ENCODE results near the gene FAM83G.

FAM83G gene

DNA sequence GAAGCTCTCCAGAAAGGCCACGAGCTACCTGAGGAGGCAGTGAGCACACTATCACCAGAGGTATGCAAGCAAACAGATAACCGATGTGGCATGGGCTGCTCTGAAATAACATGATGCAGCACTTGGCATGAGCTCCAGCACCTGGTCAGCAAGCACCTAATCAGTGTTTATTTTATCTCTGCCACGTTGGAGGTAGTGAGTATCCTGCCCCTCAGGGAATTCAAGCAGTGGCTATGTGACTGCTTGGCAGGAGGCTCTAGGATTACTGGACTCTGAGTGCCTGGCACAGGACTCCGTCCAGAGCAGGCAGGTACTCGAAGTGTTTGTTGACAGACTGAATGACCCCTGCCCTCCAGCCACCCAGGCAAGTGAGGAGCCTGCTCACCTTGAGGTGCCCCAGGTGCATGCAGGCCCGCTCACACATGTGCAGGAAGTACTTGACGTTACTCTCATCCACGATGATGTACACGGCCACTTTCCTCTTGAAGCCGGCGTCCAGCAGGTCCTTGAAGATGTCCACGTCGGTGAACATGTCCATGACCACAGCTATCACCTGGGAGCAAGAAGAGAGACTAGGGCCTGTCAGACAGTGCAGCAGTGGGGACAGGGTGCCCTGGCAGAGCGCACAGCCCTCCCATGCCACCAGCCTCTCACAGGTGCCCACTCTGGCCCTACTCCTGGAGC is 16.6 kb downstream of the FAM83G start:
- DNase-seq = no peak

DNA sequence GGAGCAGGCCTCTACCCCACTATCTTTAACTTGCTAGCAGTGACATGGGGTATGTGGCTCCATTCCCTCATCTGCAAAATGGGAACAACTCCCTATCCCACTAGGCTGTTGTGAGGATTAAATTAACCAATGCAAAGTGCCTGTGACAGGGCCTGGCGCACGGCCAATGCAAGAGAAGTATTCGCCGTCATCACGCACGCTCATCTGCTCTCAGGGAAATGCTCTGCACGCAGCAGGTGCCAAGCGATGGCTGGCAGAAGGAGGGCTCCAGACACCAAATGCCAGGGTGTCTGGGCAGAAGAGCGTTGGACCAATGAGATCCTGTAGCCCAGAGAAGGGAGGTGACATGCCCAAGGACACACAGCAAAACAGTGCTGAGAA is 17.3 kb downstream of the FAM83G start:
- no peak for DNase-seq

DNA sequence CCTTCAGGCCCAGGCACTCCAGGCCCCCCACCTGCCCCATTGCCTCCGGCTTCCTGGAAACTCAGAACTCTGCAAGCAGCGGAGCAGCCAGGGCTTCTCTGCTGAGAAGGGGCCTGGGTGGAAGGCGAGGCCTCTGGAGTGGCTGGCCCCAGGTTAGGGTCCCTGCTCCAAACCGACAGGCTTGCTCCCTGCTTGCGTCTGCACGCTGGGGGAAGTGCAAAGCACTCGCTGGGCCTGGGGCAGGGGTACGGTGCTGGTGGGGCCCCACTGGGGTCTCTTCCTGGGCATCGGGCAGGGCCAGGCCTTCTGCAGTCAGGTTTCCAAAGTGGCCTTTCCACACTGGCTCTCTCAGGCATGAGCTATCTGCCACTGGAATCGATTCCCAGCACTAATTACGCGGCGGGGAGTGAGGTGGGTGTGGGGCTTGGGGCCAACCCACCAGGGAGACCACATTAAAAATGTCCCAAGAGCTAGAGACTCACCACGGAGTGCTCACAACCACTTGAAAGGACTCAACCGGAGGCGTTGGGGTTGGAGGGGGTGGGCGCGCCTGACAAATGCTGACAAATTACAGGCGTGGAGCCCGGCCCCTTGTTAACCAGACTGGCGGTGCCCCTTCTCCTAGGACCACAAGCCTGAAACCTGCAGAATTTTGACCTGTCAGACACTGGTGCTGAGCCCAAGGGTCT is 17.9 kb downstream of the FAM83G start:
- DNase-seq = no peak

DNA sequence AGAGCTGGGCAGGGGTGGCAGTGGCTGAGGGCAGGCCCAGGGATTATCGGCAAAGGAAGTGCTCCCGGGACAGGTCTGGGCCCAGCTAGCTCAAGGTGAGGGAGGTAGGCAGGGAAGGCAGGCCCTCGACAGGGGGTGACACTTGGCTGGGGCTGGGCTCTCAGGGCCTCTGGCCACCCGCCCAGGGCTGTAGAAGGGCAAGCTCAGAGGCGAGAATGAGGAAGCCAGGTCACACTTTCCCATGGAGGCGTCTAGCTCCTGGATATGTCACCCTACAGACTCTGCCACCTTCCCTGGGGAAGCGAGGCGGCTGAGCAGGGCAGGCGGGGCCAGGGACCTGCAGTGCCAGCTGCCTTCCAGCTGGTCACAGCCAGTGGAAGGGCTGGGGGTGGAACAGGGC is 19.1 kb downstream of the FAM83G start:
- no peak for DNase-seq

DNA sequence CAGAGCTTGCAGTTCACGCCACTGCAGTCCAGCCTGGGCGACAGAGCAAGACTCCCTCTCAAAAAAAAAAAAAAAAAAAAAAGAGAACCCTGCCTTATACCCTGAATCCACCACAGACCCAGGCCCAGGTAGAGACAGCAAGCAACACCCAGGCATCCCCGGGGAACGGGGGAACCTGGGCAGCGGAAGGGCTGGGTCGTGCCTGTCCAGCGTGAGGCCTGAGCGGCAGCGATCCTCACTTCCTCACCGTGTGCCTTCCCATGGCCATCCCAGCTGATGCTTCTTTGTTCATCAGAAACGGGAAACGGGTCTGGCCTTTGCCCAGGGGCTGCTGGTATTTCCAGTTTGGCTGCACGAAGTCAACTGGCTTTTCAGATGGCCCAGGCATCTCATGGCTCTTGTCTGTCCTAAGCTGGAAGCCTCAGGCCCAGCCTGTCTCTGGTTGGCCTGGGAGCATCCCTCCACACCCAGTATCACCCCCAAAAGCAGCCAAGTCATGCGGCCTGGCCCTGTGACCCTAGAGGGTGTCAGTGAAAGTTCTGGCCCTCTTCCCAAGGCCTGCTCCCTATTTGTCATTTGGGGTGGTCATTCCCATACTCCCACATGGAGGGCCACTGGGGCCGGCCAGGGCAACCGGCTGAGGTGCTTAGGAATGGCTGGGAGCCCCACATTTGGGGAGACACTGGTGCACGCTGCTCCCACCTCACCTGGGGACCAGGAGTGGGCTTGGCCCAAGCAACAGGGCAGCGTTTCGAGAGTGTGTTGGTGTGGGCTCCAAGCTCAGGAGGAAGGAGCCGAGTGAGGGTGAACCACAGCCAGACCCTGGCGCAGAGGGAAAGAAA is 20.1 kb downstream of the FAM83G start:
- DNase-seq = no peak

DNA sequence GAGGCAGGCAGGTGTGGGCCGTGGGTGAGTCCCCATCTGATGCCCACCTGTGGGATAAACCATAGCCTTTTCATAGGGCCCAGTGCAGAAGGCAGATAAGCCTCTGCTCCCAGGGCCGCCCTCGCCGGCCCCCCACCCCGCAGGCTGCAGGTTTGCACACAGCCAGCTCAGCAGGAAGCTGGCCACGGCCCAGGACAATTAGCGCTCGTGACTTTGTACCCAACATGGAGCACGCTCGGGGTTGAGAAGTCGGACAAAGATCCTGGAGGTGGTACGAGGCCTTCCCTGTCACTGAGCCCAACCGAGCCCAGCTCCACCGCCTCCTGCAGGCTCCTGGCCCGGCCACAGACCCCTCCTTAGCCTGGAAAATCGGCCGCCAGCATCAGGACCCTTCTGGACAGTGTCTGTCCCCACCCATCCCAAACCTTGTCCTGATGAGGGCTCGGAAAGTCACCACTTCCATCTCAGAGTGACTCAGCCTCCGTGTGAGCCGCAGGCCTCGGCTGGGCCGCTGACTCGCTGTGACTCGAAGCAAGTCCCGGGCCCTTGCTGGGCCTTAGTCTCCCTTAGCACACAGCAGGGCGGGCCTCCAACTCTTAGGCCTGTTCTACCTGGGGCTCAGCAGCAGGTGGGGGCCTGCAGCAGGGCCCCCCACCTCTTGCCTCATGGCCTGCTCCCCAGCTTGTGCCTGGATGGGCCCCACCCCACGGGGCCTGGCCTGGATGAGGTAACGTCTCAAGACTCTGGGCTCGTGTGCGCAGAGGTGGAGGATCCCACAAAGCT is 22.7 kb downstream of the FAM83G start:
- no peak for DNase-seq

DNA sequence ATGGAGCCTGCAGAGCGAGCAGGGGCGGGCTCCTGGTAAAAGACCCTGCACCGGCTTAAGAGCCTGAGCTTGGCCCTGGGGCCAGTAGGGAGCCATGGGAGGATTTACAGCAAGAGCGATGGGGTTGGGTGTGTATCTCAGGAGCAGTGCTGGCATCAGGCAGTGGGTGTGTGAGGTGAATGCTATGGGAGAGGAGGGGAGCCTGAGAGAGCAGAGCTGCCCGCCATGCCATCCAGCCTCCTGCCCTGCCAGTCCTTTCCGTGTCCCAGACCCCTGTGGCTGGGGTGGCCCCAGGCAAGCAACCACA is 23.3 kb downstream of the FAM83G start:
- DNase-seq = no peak

DNA sequence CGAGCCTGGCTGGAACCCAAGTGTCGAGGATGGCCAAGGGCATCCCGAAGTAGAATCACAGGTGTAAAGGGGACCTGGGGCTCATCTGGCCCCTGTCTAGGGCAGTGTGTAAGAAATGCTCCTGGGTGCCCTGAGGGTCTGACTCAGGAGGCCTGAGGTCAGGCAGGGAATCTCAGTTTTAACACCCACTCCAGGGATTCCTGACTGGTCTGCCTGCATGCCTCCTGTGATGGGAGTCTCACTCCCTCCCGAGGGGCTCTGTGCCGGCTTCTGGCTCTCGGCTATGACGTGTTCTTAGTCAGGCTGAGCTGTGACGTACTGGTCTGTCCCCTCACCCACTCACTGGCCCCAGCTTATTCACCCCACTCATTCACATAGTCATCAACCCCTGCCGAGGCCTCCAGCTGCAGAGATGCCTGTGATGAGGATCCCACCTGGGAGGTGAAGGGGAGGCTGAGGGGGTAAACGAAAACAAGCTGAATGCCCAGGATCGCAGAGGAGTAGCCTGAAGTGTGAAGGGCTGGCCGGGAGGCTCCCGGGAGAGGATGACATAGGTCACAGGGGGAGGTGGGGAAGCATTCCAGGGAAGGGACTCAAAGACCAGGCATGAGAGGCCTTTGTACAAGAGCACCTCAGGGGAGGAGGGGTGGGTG is 23.8 kb downstream of the FAM83G start:
- no peak for DNase-seq

DNA sequence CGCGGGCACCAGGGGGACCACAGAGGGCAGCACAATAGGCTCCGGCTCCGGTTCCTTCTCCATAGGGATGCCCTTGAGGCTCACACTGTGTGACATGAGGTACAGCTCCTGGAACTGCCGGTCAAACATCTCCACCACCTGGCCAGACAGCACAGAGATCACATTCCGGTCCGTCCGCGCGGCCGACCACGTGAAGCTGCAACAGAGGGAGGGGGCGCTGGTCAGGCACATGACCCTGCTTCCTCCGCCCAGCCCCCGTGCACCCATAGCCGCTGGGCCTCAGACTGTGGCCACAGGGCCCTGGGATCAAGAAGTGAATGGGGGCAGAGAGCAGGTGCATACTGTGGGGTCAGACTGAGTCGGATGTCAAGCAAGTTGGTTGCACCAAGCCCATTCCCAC is 25.9 kb downstream of the FAM83G start:
- DNase-seq = no peak

DNA sequence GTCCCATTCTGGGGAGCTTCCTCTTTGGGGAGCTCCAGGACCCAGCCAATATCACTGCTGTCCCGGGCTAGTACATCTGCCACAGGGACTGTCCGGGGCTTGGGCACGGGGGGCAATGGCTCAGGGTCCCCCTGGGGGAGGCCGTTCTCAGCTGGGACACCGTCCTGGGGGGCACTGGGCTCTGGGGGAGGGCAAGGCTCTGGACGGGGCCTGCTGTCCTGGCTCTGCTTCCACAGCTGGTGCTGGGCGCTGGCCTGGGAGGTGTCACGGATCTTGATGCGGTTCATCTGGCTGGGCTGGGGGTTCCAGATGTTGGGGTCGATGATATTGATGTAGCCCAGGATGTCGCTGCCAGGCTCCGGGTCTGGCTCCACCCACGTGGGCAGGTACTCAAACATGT is 26.5 kb downstream of the FAM83G start:
- DNase-seq = no peak

DNA sequence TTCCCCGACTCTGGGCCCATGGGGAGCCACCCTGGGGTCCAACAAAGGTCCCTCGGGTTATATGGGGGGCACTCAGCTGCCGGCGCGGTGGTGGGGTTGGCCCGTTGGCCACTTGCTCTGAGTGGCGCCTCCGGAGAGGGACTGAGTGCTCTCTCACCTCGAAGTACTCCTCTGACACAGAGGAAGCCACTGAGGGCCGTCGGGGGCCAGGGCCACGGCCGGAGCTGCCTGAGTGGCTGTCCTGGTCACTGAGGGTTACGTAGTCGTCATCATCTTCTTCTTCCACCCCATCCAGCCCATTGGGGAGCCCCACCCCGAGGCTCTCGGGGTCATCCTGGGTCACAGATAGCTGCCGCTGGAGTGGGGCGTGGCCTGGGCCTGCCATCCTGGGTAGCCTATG is 26.9 kb downstream of the FAM83G start:
- DNase-seq = no peak

DNA sequence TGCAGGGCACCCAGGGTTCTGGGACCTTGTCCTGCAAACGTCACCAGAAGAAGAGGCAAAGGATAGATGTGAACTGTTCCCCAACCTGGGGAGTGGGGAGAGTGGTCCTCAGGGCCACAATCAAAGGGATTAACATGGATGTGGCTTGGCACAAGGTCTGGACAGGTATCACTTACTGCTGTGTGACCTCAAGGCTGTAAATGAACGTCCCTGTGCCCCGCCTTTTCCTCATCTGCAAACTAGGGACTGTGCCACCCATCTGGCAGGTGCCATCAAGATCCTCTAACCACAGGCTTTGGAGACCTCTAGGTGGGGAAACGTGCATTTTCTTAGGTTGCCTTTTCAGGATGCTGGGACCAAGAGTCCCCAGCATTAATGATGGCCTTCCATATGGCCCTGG is 27.5 kb downstream of the FAM83G start:
- DNase-seq = no peak

DNA sequence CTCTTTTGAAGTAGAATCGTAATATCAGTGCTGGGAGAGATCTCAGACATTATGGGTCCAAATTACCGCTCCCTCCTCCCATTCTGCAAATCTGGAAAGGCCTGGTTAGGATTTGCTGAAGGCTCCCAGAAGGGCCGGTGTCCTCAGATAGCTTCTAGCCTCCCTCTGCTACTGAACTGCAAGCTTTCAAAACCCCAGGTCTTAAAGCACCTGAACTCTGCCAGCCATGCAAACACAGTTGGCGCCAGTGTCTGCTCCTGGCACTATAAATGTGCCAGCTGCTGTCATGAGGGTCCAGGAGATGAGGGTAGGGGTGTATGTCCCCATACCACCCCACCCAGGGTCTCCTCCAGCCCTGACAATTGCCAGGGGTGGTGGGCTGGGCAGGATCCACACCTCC is 28.4 kb downstream of the FAM83G start:
- no peak for DNase-seq

DNA sequence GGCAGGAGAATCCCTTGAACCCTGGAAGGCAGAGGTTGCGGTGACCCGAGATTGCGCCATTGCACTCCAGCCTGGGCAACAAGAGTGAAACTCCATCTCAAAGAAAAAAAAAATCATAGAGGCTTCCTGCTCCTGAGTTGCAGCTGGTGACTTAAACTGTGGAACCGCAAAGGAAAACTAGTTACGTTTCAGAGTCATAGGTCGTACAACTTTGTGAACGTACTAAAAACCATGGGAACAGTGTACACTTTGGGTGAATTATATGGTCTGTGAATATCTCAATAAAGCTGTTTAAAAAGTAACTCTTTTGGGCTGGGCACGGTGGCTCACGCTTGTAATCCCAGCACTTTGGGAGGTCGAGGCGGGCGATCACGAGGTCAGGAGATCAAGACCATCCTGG is 29.0 kb downstream of the FAM83G start:
- no peak for DNase-seq

DNA sequence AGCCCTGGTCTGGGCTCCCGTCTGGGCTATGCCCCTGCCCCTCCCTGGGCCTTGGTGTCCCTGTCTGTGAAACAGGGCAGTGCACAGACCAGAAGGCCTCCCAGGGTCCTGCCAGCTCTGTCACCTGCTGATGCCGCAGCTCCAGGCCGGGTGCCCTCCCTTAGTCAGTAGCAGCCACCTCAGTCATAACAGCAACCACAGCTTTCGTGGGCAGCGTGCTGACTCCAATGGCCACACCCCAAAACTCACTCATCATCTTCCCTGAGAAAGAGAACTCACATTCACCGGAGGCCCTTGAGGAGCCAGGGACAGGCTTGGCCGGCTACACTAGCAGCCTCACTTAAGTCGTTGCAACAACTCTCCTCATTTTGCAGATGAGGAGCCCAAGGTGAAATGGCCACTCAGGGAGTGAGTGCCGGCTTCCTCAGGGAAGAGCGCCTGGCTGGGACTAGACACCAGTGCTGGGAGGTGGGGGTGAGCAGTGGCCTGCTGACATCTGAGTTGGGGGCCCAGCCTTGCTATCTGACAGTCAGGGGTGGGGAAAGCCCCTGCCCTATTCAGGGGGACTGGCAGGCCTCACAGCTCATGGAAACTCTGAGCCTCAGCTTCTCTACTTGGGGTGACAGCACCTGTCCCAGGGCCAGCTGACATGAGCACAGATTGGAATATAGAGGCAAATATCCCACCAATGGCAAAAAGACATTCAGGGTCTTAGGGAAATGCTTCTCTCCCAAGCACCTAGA is 30.0 kb downstream of the FAM83G start:
- no peak for DNase-seq

DNA sequence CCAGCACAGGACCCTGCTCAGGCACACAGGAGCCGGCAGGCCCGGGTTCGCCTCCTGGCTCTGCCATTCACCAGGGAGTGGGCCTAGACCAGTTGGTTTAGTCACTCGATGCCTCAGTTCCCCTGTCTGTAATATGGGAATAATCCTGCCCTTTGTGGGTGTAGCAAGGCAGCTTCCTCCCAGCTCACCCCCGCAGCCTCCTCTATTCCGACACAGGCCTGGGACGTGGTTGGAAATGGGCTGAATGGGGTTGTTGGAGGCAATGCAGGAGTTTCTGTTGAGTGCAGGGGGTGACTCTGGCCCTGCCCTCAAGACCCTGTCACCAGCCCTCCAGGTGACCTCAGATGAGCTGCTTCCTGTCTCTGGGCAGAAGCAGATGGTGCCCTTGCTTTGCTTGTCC is 32.8 kb downstream of the FAM83G start:
- DNase-seq = no peak

DNA sequence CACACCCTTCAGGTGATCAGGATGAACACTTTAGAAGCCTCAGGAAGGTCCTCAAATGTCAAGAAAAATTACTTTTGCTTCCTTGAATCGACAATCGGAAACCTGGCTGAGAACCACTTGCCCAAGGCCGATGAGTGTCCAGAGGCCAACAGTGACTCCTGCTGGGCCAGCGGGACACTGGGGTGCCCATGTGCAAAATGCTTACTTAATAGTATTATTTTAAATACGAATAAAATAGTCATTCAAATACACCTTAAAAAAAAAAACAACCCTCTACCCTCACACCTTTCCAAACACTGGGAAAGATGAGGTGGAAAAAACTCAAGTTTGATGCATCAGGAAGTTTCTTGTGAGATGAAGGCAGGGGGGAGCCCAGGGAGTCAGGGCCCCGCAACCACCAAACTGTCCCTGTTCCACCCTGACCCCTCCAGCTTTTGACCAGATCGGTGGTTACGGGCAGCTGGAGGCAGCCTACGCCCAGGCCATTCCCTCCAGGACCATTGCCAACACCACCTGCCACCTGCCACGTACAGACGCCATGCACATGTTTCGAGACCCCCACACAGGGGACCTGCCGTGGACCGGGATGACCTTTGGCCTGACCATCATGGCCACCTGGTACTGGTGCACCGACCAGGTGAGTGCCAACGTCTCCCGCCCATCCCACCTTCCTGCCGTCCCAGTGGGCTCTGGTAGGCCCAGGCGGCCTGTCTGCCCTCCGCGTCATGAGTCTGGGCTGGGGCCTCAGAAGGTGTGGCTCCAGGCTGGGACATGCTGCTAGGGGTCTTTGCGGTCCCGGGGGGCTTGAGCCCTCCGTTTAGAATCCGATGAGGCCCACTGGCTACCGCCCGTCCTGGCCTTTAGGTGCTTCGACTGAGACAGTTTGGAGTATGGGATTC is 33.7 kb downstream of the FAM83G start:
- no peak for DNase-seq

DNA sequence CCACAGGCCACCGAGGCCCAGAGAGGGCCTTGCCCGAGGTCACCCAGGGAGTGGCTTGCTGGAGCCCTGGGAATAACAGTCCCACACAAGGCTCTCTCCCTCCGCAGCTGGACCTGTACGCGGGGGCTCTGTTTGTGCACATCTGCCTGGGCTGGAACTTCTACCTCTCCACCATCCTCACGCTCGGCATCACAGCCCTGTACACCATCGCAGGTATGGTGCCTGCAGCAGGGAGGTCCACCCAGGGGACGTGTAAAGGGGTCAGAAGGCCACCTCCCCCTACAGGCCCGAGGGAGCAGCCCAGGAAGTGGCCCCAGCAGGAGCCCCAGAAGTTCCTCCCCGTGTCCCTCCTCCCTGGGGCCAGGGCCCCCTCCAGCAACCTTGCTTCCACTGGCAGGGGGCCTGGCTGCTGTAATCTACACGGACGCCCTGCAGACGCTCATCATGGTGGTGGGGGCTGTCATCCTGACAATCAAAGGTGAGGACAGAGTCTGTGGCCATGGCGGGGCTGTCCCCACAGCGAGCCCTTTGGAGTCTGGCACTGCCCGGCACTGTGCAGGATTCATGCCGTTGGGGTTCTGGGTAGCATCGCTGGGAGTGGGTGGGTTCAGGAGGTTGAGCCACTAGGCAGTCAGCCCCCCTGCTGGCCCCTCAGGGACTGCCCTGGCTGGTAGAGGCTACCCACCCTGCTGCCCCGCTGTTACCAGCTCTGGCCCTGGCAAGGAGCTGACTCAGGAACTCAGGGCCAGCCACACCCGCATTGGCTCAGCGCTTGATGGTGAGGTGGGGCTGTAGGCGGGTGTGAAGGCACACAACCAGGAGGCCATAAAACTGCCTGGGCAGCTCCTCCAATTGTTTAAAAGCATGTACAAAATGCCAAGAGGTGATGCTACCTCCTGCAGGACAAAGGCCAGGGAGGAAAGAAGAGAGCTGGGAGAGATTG is 35.3 kb downstream of the FAM83G start:
- DNase-seq = no peak

DNA sequence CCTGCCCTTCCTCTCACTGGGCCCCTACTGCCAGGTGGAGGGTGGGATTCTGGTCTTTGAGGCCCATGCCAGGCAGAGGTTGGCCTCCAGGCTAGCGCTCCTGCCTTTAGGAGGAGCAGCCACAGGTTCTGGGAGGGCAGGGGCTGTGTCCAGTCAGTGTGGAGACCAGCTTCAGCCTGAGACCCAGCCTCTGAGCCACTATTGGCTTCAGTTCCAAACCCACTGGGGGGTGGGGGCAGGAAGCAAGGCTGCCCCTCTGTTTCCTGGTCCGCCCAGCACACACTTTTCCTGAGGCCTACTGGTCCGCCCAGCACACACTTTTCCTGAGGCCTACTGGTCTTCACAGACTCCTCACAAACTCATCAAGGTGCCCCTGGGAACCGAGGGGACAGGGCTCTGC is 36.2 kb downstream of the FAM83G start:
- DNase-seq = no peak

DNA sequence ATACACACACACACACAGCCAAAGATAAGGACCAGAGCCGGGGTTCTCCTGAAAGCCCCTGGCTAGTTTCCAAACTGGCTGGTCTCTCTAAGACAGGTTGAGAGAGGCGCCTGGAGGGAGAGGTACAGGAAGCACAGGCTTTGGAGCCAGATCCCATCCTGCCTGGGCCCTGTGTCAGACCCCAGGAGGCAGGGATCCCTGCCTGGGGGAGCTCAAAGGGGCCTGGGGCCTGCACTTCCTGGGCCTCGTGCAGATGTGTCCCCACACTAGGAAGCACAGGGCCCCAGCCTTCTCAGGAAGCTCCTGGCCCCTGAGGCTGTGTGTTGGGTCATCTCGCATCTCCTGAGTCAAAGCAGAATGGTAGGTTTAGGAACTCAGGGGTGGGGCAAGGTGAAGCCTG is 36.6 kb downstream of the FAM83G start:
- no peak for DNase-seq
